A549 (cell line): ENCODE measurements around the gene FERMT3.

Experiments
- CBX2 ChIP-seq: fragments of 200-600 bp; sonication (generic); IDR thresholded peaks from 2 replicates; pipeline ENCODE4 v1.6.1; 2016; ENCODE audit warnings: low read depth, mild to moderate bottlenecking, borderline replicate concordance
- CHD2 ChIP-seq: fragments of 150-350 bp; IDR thresholded peaks from 2 replicates; pipeline ENCODE4 v1.6.1; 2014; ENCODE audit warnings: low read length; ENCODE audit not compliant: partially characterized antibody
- CTCF ChIP-seq: fragments of >200 bp; sonication (Bioruptor Twin); formaldehyde crosslinking; IDR thresholded peaks from 3 replicates; pipeline ENCODE4 v1.5.1; 2016
- ESRRA ChIP-seq: fragments of 150-350 bp; IDR thresholded peaks from 2 replicates; pipeline ENCODE4 v1.6.1; 2014; ENCODE audit warnings: mild to moderate bottlenecking, low read length, borderline replicate concordance
- POLR2AphosphoS2 ChIP-seq: conservative IDR thresholded peaks from 2 replicates; pipeline ENCODE4 v1.6.1; 2012; ENCODE audit warnings: low read length, improper control_type of control experiment, inconsistent platforms
- REST ChIP-seq: fragments of 200-600 bp; sonication (generic); IDR thresholded peaks from 2 replicates; pipeline ENCODE4 v1.6.1; 2016; ENCODE audit warnings: antibody characterized with exemption, mild to moderate bottlenecking, moderate library complexity
- RFX5 ChIP-seq: fragments of 450-650 bp; IDR thresholded peaks from 2 replicates; pipeline ENCODE4 v1.7.1; 2014; ENCODE audit warnings: antibody characterized with exemption, mild to moderate bottlenecking, moderate library complexity
- SREBF2 ChIP-seq: fragments of 450-650 bp; IDR thresholded peaks from 2 replicates; pipeline ENCODE4 v1.6.1; 2014; ENCODE audit warnings: mild to moderate bottlenecking, moderate library complexity

- TF ChIP-seq REST (no peak), SREBF2 (no peak), CBX2 (no peak), CHD2 (no peak), CTCF (no peak), POLR2AphosphoS2 (no peak), ESRRA (no peak), RFX5 (no peak)
These were observed 57.9 kb downstream of the FERMT3 start for GRCh38 chr11:64264371-64264852.
